Heart right ventricle (tissue), 16 donors: ENCODE results near the gene GPHN. TPM values are rescaled to one million over a fixed set of nuclear protein-coding genes. Genes with fewer than 3 reads are reported as not detected.

Experiments used
- ATAC-seq, 8 donors: fragments of 200-7000 bp; cut with Tn5 transposase; one replicate each; pipeline ENCODE4 v1.9.1; 2020; ENCODE audit warnings: mild to moderate bottlenecking in 8 of 8, moderate library complexity in 8 of 8, moderate number of reproducible peaks in 1 of 8
- DNase-seq, 2 donors: peaks; one replicate each; pipeline ENCODE4 v3.0.0-alpha.2; 2020
- H3K27ac ChIP-seq, 10 donors: fragments of 200-600 bp; sonication (generic) in 2 of 10; one replicate each; pipeline versions ENCODE4 v1.5.0 to v1.8.0; 2020 to 2022; ENCODE audit warnings: mild to moderate bottlenecking in 3 of 10
- H3K27me3 ChIP-seq, 7 donors: fragments of 200-600 bp; one replicate each; pipeline ENCODE4 v1.8.0; 2021 to 2022; ENCODE audit warnings: mild to moderate bottlenecking in 2 of 7
- H3K36me3 ChIP-seq, 9 donors: fragments of 200-600 bp; sonication (generic) in 1 of 9; one replicate each; pipeline versions ENCODE4 v1.5.0 to v1.8.0; 2020 to 2022; ENCODE audit warnings: mild to moderate bottlenecking in 2 of 9
- H3K4me1 ChIP-seq, 9 donors: fragments of 200-600 bp; sonication (generic) in 1 of 9; one replicate each; pipeline versions ENCODE4 v1.5.0 to v1.8.0; 2020 to 2022; ENCODE audit warnings: mild to moderate bottlenecking in 4 of 9
- H3K4me3 ChIP-seq, 10 donors: fragments of 200-600 bp; sonication (generic) in 2 of 10; one replicate each; pipeline versions ENCODE4 v1.5.0 to v1.8.0; 2020 to 2022; ENCODE audit warnings: mild to moderate bottlenecking in 7 of 10, moderate library complexity in 2 of 10
- H3K9me3 ChIP-seq, 11 donors: fragments of 200-600 bp in 10 of 11; sonication (generic) in 2 of 11; one replicate each; pipeline versions ENCODE4 v1.5.0 to v1.8.0; 2013 to 2022; ENCODE audit warnings: mild to moderate bottlenecking in 2 of 11, control low read depth in 1 of 11, moderate library complexity in 1 of 11
- CTCF ChIP-seq, 9 donors: fragments of 200-600 bp; sonication (generic) in 2 of 9; IDR thresholded peaks; one replicate each; pipeline versions ENCODE4 v1.5.0 to v1.8.0; 2021 to 2022; ENCODE audit warnings: antibody characterized with exemption in 9 of 9, mild to moderate bottlenecking in 5 of 9, moderate library complexity in 1 of 9
- WGBS, 2 donors: extraction: QIAGEN DNeasy Blood & Tissue Kit; methylation state at CpG; one replicate each; pipeline ENCODE4 v1.1.7; 2013; ENCODE audit warnings: inconsistent platforms in 1 of 2; 5-methylcytosine and 5-hydroxymethylcytosine counted together
- intact Hi-C, 10 donors: fragments of 100-400 bp; cut with DNase I; formaldehyde crosslinking; loops; one replicate each; pipeline versions ENCODE4 v1.11.1 to v1.14.2; 2022
- polyA plus RNA-seq, 2 donors: library from polyadenylated mRNA; stranded (reverse); fragments of 200-250 nt; gene quantifications; one replicate each; pipeline ENCODE4 v1.2.3, GENCODE V29; 2013
- total RNA-seq, 10 donors: library from RNA; stranded (reverse); fragmentation: NEBNext Ultra II Directional in 3 of 10; extraction: Animal tissue kit (Norgen Biotek cat#: 25700) in 3 of 10; gene quantifications; one replicate each; pipeline versions ENCODE4 v1.2.1 to v1.2.4, GENCODE V29; 2021 to 2023
- donor health status: Arrhythmogenic right ventricular cardiomyopathy.
- donor health status: ischemic (EF 13 %, LVEDD 7.1; RV severe dilation, severe dysfunction).
- donor health status: healthy with polysubstance abuse.
- donor health status: DM: no; HTN: yes; CAD: no.
- donor health status: DM: no; HTN: no; CAD: no.
- donor health status: ischemic (EF 25% LVEDD 6.9; RV normal size, moderate dysfunction).
- donor health status: ischemic (EF 25% LVEDD 5.7; RV mildly dilated, moderate dysfunction).
- donor health status: healthy.
- donor health status: DM: yes; HTN: yes; CAD: no.
- donor health status: Ischemic cardiomyopathy.
- donor health status: ischemic (EF 35%, LVEDD 5.7; RV mildly dilated, moderate dysfunction).
- donor health status: nonischemic (EF 11% LVEDD 7.7; RV severe dilation, severe dysfunction).
- donor health status: DM: yes; HTN: yes; CAD: no.
- donor health status: PGD.
- donor health status: ischemic (EF 29% LVEDD 5.4; RV normal size, mild dysfunction).
- donor health status: nonischemic (EF 23%, LVEDD 6.1; RV moderate dilation, normal function).

The GPHN gene
- total and polyA plus RNA-seq, 12 donors, result 12.2 to 48.0 (median 32.2) TPM

GRCh38 chr14:67186789-67187584 lies 679.0 kb downstream of the GPHN start:
- H3K4me1 ChIP-seq, result peaks cover 0 to 9% (median 0%) of the 10 kb centered on the region in 9 donors
- H3K36me3 ChIP-seq, result peaks cover 0 to under 1% (median 0%) of the 10 kb centered on the region in 9 donors
- 65 to 80% methylated on average over 7 of the region's 7 CpGs for WGBS, 2 donors
- intact Hi-C loops, result no loop called here
- H3K27me3 ChIP-seq, result no peaks in the 10 kb centered on the region
- DNase-seq (no peak), ATAC-seq (peak in 1 of 8 donors; percentile 50)
- no peak for TF ChIP-seq CTCF (IDR thresholded peaks at IDR 0.05)
- H3K27ac ChIP-seq, result no peak overlapping the region
- no peak overlapping the region for H3K4me3 ChIP-seq
- H3K9me3 ChIP-seq, result no peaks in the 10 kb centered on the region

- H3K9me3 ChIP-seq, result no peaks in the 10 kb centered on the region
- 86 to 89% methylated on average over 2 of the region's 2 CpGs for WGBS, 2 donors
- DNase-seq (no peak), ATAC-seq (no peak)
- H3K27me3 ChIP-seq, result no peaks in the 10 kb centered on the region
- no peaks in the 10 kb centered on the region for H3K36me3 ChIP-seq
- intact Hi-C loops, result no loop called here
- no peak for TF ChIP-seq CTCF (IDR thresholded peaks at IDR 0.05)
- no peak overlapping the region for H3K4me3 ChIP-seq
- H3K4me1 ChIP-seq, result peaks cover 0 to 9% (median 0%) of the 10 kb centered on the region in 9 donors
- no peak overlapping the region for H3K27ac ChIP-seq
Observed at GRCh38 chr14:67187826-67188225, 679.9 kb downstream of the GPHN start.

GRCh38 chr14:67188326-67188725 lies 680.4 kb downstream of the GPHN start:
- H3K36me3 ChIP-seq, result no peaks in the 10 kb centered on the region
- intact Hi-C loops, result no loop called here
- H3K27ac ChIP-seq, result no peak overlapping the region
- no peak for TF ChIP-seq CTCF (IDR thresholded peaks at IDR 0.05)
- peaks cover 0 to 9% (median 0%) of the 10 kb centered on the region in 9 donors for H3K4me1 ChIP-seq
- H3K27me3 ChIP-seq, result no peaks in the 10 kb centered on the region
- WGBS, 2 donors, result 95% methylated on average over 4 of the region's 4 CpGs
- no peak for ATAC-seq
- H3K4me3 ChIP-seq, result no peak overlapping the region
- no peaks in the 10 kb centered on the region for H3K9me3 ChIP-seq
- DNase-seq, result no peak

- H3K36me3 ChIP-seq, result no peaks in the 10 kb centered on the region
- intact Hi-C loops, result no loop called here
- no peaks in the 10 kb centered on the region for H3K9me3 ChIP-seq
- H3K27ac ChIP-seq, result no peak overlapping the region
- no peak overlapping the region for H3K4me3 ChIP-seq
- no peak for ATAC-seq
- no peak for DNase-seq
- no peaks in the 10 kb centered on the region for H3K27me3 ChIP-seq
- peaks cover 0 to 5% (median 0%) of the 10 kb centered on the region in 9 donors for H3K4me1 ChIP-seq
- no peak for TF ChIP-seq CTCF (IDR thresholded peaks at IDR 0.05)
- 74 to 78% methylated on average over 8 of the region's 8 CpGs for WGBS, 2 donors
Observed at GRCh38 chr14:67191768-67192290, 683.9 kb downstream of the GPHN start.
